Epithelial cell of proximal tubule (primary cell): Measurements from ENCODE around the gene NAA40. TPM values are rescaled to one million over a fixed set of nuclear protein-coding genes. Genes with fewer than 3 reads are reported as not detected.

ENCODE experiments used
- DNase-seq: peaks from one replicate; pipeline ENCODE4 v3.0.0-alpha.2; 2011; ENCODE audit warnings: low read depth
- H3K4me3 ChIP-seq: 2 replicates; pipeline ENCODE4 v1.5.1; 2011; ENCODE audit warnings: low read depth, mild to moderate bottlenecking, low read length
- CTCF ChIP-seq: conservative IDR thresholded peaks from 2 replicates; pipeline ENCODE4 v1.5.1; 2012; ENCODE audit warnings: low read depth, mild to moderate bottlenecking, low read length
- total RNA-seq: library from RNA; depleted of rRNA; stranded (reverse); fragments of >200 nt; gene quantifications from 2 replicates; pipeline ENCODE4 v1.2.3, GENCODE V29; 2015

The NAA40 gene
- total RNA-seq, 1 donor from 2014 or later = 17.6 TPM

GRCh38 chr11:63920939-63921417 is 17.8 kb upstream of the NAA40 start:
- peak; percentile 60 for TF ChIP-seq CTCF
- no peak overlapping the region for H3K4me3 ChIP-seq
- no peak for DNase-seq

- H3K4me3 ChIP-seq = no peak overlapping the region
- TF ChIP-seq CTCF = no peak
- DNase-seq = no peak
Observed at GRCh38 chr11:63922673-63923192, 16.1 kb upstream of the NAA40 start.

GRCh38 chr11:63923319-63923718 is 15.5 kb upstream of the NAA40 start:
- DNase-seq = no peak
- no peak for TF ChIP-seq CTCF
- no peak overlapping the region for H3K4me3 ChIP-seq

GRCh38 chr11:63929616-63930015 is 9.2 kb upstream of the NAA40 start:
- H3K4me3 ChIP-seq = no peak overlapping the region
- no peak for DNase-seq
- no peak for TF ChIP-seq CTCF

GRCh38 chr11:63931045-63931444 is 7.8 kb upstream of the NAA40 start:
- DNase-seq = no peak
- TF ChIP-seq CTCF = no peak
- no peak overlapping the region for H3K4me3 ChIP-seq

- DNase-seq = no peak
- no peak overlapping the region for H3K4me3 ChIP-seq
- no peak for TF ChIP-seq CTCF
Observed at GRCh38 chr11:63931876-63932275, 6.9 kb upstream of the NAA40 start.

GRCh38 chr11:63933459-63933858 is 5.3 kb upstream of the NAA40 start:
- H3K4me3 ChIP-seq = no peak overlapping the region
- TF ChIP-seq CTCF = no peak
- DNase-seq = no peak
